GM12873 (cell line): Measurements from ENCODE around the gene MUSK.

Source experiments
- TF ChIP-seq, protein P1 (sequence below): IDR thresholded peaks from 2 replicates; pipeline ENCODE4 v1.5.1; 2012; ENCODE audit warnings: low read depth, mild to moderate bottlenecking, moderate library complexity, low read length, control low read depth; ENCODE audit not compliant: insufficient read depth; ENCODE audit errors: missing control alignments

Gene MUSK

DNA sequence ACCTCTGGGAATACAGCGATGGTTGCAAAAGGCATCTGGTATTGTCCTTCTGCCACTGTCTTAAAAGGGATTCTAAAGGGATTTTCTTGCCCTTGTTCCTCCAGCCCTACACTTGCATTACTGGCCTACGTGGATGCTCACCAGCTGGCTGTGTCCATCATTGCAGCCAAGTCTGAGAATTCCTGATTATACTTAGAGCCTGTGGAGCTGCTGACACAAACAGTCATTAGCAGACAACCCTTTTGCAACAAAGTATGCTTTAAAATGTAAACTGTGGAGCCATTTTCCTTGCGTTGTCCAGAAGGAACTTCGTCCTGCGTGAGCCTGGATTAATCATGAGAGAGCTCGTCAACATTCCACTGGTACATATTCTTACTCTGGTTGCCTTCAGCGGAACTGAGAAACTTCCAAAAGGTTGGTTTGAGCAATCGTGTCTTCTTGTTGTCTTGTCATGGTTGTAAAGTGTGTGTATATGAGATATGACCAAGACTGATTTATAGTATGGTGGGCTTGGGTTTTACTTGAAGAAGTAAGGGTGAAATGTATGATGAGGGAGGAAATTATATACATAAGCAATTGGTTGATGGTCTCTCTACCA is at the start of gene MUSK:
TSS of gene MUSK (plus strand) at position 222 of the 598 bp plus-strand sequence. CDS start at position 336, 114 bp downstream.
- TF ChIP-seq, protein P1, sequence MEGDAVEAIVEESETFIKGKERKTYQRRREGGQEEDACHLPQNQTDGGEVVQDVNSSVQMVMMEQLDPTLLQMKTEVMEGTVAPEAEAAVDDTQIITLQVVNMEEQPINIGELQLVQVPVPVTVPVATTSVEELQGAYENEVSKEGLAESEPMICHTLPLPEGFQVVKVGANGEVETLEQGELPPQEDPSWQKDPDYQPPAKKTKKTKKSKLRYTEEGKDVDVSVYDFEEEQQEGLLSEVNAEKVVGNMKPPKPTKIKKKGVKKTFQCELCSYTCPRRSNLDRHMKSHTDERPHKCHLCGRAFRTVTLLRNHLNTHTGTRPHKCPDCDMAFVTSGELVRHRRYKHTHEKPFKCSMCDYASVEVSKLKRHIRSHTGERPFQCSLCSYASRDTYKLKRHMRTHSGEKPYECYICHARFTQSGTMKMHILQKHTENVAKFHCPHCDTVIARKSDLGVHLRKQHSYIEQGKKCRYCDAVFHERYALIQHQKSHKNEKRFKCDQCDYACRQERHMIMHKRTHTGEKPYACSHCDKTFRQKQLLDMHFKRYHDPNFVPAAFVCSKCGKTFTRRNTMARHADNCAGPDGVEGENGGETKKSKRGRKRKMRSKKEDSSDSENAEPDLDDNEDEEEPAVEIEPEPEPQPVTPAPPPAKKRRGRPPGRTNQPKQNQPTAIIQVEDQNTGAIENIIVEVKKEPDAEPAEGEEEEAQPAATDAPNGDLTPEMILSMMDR: no peak

GRCh38 chr9:110619831-110620230 is 48.8 kb upstream of the MUSK start:
- TF ChIP-seq, protein P1: no peak

GRCh38 chr9:110620726-110621125 is 47.9 kb upstream of the MUSK start:
- TF ChIP-seq, protein P1: no peak

DNA sequence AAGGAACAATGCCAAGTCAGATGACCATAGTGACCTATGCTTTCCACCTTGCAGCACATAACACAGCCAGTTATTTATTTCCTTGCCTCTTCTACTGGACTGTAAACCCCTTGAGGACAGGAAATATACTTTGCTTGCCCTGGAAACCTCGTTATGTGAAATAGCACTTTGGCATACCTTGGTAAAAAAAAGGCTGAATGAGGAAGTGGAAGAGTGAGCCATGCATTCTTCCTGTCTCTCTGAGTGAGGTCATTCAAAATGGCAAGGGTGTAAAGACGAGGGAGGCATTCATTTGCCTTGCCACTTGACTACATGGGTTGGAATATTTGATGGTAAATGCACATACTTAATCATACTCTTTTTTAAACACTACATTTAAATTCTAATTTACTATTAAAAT is 46.2 kb upstream of the MUSK start:
- TF ChIP-seq, protein P1: no peak

- TF ChIP-seq, protein P1: peak; percentile 54
Measured at GRCh38 chr9:110623462-110624025, 45.0 kb upstream of the MUSK start.

DNA sequence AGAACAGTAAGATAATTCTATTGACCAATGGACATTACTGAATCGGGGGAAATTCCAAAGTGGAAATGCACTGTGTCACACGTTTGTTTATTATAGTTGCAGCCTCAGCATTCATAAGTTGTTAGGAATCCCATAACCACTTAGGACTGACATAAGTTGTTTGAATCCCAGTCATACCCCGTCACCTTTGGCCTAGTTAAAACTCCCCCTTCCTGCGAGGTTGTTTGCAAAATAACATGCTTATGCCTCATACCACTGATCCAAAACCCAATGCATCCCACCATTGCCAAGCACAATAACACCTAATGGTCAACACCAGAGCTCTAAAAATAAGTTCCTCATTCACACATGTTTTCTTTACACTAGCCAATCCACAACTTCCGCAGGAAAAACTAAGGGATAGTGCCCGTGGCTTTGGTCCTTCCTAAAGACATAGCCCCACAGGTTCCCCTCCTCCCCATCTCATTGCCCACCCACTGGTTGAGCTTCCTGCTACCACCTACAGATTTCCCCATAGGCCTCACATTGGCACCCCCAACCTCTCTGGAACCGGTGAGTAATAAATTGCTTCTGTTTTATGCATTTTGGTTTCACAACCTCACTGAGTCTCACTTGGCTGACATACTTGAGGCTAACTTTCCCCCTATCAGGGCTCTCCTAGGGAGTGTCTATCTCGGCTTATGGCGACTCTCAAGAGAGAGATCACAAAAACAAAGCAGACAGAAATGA is 42.3 kb upstream of the MUSK start:
- TF ChIP-seq, protein P1: no peak

DNA sequence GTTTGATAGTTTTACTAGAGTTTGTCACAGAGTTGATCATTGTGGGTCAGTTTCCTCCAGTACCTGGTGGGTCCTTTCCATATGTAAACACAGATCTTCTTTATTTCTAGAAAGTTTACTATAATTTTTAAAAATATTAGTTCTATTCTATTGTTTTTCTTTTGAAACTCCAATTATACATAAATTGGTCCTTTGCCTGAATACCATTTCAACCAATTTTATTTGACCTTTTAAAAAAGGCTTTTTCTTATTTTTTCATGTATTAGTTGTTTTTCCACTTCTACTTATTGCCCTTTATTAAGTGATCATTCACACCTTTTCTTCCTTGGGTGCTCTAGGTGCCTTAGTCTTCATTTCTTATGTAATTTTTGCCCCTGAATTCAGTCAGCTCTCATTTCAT is 33.0 kb upstream of the MUSK start:
- TF ChIP-seq, protein P1: no peak
